HG03175 (cell line): ENCODE data around the gene TMCO4.

Source experiments
- ATAC-seq: cut with Tn5 transposase; IDR thresholded peaks from one replicate; pipeline ENCODE4 v1.9.1; 2021; ENCODE audit warnings: mild to moderate bottlenecking, moderate library complexity; ENCODE audit not compliant: unreplicated experiment

TMCO4 gene

DNA sequence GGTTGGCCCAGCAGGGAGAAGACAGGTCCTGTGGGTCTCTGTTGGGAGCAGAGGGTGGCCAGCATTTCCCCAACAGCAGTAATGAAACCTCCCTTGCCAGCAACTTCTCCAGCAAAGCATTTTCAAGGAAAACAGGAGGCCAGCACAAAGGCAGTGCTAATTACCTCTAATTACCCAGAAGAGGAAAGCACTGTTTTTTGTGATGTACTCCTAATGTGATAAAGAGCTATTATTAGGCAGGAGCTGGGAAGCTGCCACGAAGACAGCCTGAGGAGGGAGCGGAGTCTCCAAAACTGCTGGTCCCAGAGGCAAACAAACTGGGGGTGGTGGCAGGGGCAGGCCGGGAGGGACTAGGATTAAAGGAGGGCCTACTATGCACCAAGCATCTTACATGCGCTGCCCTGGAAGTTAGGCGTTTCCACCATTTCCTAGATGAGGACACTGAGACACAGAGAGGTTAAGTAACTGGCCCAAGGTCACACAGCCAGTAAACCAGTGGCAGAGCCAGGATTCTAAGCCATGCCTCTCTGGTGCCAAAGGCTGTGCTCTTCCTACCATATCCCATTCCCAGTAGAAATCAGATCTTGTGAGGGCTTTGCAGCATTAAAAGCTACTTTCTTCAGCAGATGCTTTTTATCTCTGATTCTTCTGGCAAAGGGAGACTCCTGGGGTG, 110.5 kb downstream of the TMCO4 start:
- ATAC-seq, result no peak

DNA sequence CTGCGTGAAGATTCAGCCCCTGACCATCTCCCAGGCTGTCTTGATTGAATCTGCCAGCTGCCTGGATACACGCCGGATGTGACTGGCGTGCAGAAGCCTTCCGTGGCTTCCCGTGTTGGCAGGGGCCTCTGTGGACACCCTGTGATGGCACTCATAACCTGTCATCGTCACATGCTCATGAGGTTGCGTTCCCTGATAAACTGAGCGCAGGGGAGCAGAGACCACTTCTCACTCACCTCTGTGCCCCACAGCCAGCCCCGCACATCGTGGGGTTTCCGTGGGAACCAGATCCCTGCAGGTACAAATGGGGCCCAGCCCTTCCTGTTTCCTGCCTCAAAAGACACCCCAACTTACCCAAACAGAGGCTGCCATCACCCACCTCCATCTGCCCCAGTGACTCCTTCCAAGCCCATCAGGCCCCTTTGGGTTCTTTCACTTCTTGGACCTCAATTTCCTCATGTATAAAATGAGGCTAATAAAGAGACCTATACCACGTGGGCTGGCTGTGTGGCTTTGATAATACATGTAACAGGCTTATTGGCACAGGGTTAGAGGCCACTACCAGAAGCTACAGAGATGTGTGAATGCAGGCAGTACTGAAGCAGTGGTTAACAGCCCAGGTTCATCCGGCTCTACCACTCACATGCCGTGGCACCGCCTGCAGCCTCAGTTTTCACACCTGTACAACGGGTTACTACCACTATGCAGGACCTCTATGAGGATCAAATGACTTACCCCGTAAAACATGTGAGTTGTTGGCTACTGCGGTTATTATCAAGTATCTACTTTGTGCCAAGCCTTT, 111.5 kb downstream of the TMCO4 start:
- no peak for ATAC-seq

DNA sequence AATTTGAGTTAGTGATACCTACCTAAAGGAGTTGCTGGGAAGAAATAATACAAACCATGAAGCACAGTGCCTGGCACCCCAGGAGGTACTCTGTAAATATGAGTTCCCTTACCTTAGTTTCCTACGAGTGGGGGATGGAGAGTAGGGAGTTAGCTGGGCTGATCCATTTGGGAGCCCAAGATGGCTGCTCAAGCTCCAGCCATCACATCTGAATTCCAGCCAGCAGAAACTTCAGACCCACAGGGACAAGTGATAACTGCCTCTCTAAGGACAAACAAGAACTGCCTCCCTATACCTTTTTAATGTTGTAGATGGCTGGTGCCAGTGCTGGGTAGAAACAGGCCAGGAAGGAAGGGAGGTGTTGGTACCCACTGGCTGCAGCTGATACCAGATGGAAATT, 112.3 kb downstream of the TMCO4 start:
- no peak for ATAC-seq

DNA sequence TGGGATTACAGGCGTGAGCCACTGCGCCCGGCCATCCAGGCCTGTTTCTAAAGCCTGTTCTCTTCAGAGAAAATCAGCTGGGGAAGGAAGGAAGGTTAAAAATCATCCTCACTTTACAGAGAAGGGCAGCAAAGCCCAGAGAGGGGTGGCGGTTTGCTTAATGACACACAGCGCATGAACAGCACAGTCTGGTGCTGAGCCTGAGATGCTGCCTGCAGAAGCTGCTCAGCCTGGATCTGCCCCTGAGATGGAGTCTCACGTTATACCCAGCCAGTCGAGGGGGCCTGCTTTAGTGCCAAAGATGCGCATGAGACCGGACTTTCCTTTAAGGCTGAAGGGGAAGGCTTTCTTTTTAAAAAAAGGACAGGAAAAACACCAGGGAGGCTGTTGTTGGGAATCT, 113.7 kb downstream of the TMCO4 start:
- ATAC-seq, result no peak

DNA sequence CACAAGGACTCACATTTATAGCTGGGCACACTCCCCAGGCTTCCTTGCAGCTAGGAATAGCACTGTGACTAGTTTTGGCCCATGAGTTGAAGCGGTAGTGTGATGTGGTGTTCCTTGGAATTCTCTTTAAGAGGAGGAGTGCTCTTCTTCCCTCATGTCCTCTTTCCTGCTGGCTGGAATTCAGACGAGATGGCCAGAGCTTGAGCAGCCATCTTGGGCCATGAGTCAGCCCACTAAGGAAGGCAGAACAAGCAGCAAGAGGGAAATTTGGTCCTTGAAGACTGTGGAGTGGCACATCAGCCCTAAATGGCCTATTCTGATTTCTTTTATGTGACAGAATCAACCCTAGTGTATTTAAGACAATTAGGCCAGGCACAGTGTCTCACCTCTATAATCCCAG, 115.0 kb downstream of the TMCO4 start:
- ATAC-seq, result no peak

DNA sequence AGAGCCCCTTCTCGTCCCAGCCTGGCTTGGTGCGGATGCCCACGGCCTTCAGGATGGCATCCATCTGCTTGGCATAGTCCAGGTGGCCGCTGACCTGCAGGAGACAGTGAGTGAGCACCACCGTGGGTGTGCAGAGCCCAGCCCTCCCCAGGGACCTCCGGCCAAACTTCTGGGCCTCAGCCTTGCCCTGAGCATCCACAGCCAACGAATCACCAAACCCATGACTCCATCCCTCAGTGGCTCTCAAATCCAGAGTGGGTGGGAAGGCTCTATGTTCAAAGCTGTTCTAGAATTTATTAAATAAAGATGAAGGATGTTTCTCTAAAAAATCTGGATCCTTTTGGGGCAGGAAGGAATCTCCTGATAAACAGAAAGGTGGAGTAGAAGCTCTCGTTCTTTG, 116.4 kb downstream of the TMCO4 start:
- no peak for ATAC-seq

DNA sequence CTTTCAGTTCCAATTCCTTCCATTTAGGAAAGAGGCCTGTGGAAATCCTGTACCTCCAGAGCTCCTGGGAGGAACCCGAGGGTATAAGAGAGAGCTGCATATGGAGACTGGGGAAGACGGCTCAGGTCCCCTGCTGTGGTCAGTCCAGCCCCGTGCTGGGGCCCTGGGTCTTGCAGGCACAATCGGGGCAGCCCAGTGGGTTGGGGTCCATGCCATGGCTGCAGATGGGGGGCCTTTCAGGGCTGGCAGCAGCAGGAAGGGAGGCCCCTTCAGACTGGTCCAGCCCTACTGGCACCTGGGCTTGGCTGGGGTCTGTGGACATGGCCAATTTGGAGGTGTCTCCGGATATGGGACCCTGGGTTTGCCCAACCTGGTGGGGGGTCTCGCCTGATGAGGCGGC, 116.8 kb downstream of the TMCO4 start:
- no peak for ATAC-seq

DNA sequence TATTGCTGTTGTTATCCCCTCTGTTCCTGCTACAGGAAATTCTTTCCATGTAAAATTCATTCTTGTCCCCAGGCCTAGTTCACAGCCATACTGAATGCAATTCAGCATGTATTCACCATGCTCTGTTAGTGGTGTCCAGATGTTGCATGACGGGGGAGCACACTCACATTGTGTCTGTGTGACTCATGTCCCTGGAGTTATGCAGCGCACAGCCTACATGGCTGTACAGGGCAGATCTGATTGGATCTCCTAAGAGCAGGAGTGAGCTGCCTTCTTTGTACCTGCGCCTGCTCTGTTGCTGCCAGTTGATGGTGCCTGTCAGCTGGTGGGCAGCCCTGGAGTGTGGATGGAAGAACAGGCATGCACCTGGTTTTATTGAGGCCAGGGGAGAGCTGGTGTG, 117.5 kb downstream of the TMCO4 start:
- no peak for ATAC-seq

DNA sequence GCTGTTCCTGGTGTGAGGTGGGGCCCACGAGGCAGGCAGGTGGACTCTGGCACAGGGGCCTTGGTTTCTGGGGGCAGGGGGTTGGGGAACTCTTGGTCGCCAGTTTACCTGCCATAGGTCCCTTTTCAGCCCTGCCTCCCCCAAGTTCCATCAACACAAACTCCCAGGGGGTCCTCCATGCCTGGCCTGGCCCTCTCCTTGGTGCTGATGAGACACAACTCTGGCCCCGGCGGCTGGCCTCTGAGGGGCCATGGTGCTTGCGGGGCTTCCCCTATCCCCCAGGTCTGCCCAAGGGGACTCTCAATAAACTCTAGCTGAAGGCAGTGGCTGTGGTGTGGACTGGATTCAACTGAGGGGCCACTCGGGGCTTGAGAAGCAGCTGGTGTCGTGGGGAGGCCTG, 119.1 kb downstream of the TMCO4 start:
- ATAC-seq, result no peak

DNA sequence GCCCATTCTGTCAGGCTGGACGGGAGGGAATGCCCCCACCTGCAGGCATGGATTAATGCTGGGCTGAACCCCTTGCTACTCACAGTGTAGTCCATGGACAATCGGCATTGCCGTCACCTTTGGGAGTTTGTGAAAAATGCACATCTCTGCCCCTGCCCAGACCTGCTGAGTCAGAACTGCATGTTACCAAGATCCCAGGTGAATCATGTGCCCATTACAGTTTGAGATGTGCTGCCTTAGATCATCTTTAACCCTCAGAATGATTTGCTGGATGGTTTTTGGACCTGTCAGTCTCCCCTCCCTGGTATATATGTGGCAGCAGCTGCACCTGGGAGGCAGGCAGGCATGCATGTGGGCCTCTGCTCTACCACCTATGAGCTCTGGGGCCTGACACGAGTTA, 120.0 kb downstream of the TMCO4 start:
- no peak for ATAC-seq

DNA sequence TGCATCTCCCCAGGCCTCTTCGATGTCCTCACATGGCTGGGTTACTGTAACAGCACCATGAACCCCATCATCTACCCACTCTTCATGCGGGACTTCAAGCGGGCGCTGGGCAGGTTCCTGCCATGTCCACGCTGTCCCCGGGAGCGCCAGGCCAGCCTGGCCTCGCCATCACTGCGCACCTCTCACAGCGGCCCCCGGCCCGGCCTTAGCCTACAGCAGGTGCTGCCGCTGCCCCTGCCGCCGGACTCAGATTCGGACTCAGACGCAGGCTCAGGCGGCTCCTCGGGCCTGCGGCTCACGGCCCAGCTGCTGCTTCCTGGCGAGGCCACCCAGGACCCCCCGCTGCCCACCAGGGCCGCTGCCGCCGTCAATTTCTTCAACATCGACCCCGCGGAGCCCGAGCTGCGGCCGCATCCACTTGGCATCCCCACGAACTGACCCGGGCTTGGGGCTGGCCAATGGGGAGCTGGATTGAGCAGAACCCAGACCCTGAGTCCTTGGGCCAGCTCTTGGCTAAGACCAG, 120.7 kb downstream of the TMCO4 start:
- ATAC-seq, result no peak

DNA sequence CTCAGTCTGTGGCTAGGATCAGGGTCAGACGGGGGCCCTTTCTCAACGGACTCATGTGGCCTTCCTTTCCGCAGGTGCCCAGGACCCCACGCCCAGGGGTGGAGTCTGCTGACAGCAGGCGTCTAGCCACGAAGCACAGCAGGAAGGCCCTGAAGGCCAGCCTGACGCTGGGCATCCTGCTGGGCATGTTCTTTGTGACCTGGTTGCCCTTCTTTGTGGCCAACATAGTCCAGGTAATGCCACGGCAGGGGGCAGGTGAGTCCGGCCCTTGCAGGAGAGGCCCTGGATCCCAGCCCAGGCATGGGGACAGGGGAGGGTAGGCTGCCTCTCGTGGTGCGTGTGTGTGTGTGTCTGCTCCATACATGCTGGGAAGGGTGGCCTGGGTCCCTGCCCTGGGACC, 121.2 kb downstream of the TMCO4 start:
- ATAC-seq, result no peak

DNA sequence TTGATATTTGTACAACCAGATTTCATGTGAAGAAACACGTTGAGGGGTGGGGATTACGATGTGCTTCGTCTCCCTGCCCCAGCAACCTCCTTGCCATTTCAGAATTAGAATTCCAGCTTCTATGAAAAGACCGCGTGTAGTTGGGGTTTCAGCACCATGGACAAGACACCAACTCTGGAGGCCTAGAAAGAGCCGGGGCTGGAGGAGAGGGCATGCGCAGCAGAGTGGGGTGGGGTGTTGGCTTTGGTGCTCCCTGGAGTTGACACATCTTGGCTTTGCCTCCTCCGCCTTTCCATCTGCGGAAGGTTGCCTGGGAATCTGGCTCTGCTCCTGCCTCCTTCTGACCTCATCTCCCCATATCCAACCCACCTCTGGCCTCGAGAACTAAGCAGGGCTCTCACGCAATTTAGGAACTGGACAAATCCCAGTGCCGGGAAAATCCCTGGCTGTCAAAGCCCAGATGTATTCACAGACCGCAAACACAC, 123.2 kb downstream of the TMCO4 start:
- no peak for ATAC-seq

DNA sequence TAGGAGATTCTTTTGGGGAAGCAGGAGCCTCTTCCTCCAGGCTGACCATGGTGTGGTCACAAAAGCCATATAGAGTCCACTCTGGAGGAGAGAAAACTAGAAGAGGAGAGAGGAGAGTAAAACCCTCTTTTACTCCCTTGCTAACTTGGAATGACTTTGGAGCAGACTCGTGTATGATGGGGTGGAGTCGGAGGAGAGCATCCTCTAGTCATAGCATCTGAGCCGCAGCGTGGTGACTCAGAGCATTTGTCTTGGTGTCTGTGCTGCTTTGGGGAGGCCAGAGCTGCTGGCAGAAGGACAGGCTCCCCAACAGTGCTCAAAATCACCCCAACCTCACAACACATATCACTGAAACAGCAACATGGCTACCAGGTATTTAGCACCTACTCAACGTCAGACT, 123.9 kb downstream of the TMCO4 start:
- ATAC-seq, result no peak

DNA sequence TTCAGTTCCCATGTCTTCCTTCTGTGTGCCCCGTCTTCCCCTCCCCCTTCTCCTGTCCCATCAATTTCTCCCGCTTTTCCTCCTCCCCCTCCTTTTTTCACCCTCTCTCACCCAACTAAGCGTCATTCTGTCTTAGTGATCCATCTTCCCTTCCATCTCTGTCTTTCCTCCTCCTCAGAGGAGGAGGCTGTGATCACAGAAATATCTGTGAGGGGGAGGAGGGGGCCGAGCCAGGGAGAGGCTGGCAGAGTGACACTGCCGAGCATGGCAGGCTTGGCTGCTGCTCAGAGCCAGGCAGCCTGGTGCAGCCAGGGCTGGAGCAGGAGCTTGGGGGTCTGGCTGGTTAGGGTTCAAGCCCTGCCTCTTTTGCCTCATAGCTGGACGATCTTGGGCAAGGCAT, 127.5 kb downstream of the TMCO4 start:
- no peak for ATAC-seq

DNA sequence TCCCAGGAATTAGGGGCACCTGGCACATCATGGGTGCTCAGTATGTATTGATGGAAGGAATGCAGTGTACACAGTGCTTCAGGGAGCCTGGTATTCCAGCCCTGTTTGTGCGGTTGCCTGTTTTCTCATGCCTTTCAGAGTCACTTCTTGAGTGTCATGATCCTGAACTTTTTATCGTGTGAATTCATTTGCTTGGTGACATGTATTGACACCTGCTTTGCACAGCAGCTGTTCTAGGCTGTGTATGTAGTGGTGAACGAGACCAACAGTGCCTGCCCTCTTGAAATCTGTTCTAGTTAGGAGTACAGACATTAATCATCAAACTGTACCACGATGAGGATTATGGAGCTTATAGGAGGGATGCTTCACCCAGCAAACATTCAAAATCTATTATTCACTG, 128.9 kb downstream of the TMCO4 start:
- ATAC-seq, result no peak

DNA sequence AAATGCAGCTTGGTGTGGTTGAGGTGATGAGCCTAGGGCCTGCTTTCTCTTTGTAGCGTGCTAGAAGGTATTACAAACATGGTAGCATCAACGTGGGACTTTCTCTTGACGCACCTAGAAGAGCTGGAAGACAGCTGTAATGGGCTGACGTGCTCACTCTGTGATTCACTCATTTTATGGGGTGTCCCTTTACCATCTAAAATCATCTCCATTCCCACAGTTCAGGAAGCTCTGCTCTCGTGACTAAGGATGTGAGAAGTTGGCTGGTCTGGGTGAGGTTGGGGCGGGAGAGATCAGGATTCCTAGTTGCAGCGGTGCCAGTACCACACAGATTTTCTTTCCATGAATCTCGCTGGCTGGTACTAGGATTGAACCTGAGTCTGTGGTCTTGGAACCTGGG, 130.8 kb downstream of the TMCO4 start:
- ATAC-seq, result no peak

DNA sequence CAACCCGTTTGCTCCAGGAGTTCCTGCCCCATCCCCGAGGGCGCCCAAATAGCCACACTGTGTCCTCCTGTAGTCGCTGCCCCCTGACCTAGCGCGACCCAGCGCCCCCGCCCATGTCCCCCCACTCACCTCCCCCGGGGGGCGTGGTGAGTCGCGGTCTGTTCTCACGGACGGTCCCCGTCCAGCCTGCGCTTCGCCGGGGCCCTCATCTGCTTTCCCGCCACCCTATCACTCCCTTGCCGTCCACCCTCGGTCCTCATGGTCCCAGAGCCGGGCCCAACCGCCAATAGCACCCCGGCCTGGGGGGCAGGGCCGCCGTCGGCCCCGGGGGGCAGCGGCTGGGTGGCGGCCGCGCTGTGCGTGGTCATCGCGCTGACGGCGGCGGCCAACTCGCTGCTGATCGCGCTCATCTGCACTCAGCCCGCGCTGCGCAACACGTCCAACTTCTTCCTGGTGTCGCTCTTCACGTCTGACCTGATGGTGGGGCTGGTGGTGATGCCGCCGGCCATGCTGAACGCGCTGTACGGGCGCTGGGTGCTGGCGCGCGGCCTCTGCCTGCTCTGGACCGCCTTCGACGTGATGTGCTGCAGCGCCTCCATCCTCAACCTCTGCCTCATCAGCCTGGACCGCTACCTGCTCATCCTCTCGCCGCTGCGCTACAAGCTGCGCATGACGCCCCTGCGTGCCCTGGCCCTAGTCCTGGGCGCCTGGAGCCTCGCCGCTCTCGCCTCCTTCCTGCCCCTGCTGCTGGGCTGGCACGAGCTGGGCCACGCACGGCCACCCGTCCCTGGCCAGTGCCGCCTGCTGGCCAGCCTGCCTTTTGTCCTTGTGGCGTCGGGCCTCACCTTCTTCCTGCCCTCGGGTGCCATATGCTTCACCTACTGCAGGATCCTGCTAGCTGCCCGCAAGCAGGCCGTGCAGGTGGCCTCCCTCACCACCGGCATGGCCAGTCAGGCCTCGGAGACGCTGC, 133.9 kb downstream of the TMCO4 start:
- no peak for ATAC-seq

DNA sequence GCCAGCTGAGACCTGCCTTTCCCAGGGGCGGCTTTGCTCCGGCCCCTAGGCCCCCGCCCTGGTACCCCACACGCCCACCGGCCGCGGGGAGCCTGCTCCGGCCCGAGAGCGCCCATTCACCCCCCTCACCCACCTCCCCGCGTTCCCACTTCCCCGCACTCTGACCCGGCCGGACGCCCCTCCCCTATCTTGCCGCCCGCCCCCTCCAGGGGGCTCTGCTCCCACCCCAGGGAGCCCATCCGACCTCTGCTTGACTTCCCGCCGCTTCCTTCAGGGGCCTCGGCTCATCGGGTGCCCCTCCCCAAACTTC, 134.6 kb downstream of the TMCO4 start:
- ATAC-seq, result no peak

DNA sequence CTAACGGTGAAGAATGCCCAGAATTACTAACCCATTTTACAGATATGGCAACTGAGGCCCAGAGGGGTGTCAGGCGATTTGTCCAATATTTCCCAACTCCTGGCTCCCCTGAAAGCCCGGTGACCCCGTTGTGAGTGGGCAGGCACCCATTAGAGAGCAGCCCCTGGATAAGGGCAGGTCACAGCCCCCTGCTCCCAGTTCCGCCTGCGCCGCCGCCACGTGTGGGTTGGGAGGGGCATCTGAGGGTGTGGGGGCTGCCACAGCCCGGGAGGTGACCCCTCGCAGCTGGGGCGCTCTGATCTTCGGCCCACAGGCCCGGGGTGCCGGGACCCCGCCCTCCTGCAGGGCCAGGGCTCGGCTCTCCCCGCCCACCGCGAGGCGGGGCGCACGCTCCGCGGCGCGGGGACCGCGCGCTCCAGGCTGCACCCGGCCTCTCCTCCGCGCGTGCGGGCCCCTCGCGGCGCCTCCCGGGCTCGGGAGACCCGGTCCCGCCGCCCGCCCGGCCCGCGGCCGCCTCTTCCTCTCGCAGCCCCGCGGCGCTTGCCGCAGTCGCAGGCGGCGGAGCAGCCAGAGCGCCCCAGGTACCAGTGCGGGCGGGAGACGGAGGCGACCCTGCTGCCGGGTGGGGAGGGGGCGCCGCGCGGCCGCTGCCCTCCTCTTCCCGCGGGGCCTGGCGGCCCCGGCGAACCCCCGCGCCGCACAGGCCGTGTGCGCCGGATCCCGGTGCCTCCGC, 135.1 kb downstream of the TMCO4 start, which contains the start of gene HTR6:
Gene HTR6 (plus strand): TSS at position 423 of the 733 bp plus-strand sequence. CDS start 879 bp downstream, outside the sequence.
- ATAC-seq, result no peak
